Measurements from ENCODE around the gene RACK1.

The RACK1 gene

GRCh38 chr5:181259283-181259682 lies 15.6 kb upstream of the RACK1 start:
- in situ Hi-C loops (cut with HindIII; ENCODE audit: low pct_ligation_motif_present, low sequenced_read_pairs) = no loop called here
- H3K27ac ChIP-seq = no peak overlapping the region
- no peak for DNase-seq
- no peak for TF ChIP-seq CTCF (IDR thresholded peaks at IDR 0.05; ENCODE audit: low read depth, low read length, missing control alignments)
- peak overlapping the region; percentile 89 for H3K4me3 ChIP-seq (ENCODE audit: low read depth, low read length)
- H3K27me3 ChIP-seq (replicated peaks) = no peaks in the 10 kb centered on the region
- H3K36me3 ChIP-seq (replicated peaks) = peaks cover 9% of the 10 kb centered on the region

GRCh38 chr5:181258576-181258975 lies 14.9 kb upstream of the RACK1 start:
- H3K27ac ChIP-seq = no peak overlapping the region
- no peaks in the 10 kb centered on the region for H3K27me3 ChIP-seq (replicated peaks)
- no peak for DNase-seq
- in situ Hi-C loops (cut with HindIII; ENCODE audit: low pct_ligation_motif_present, low sequenced_read_pairs) = no loop called here
- H3K36me3 ChIP-seq (replicated peaks) = peaks cover 10% of the 10 kb centered on the region
- no peak for TF ChIP-seq CTCF (IDR thresholded peaks at IDR 0.05; ENCODE audit: low read depth, low read length, missing control alignments)
- peak overlapping the region; percentile 89 for H3K4me3 ChIP-seq (ENCODE audit: low read depth, low read length)

- no peak for TF ChIP-seq CTCF (IDR thresholded peaks at IDR 0.05; ENCODE audit: low read depth, low read length, missing control alignments)
- no peak for DNase-seq
- H3K4me3 ChIP-seq (ENCODE audit: low read depth, low read length) = no peak overlapping the region
- in situ Hi-C loops (cut with HindIII; ENCODE audit: low pct_ligation_motif_present, low sequenced_read_pairs) = no loop called here
- no peak overlapping the region for H3K27ac ChIP-seq
- H3K27me3 ChIP-seq (replicated peaks) = no peaks in the 10 kb centered on the region
- H3K36me3 ChIP-seq (replicated peaks) = peaks cover 22% of the 10 kb centered on the region
Measured at GRCh38 chr5:181255836-181256578, 12.3 kb upstream of the RACK1 start.

GRCh38 chr5:181255276-181255675 lies 11.6 kb upstream of the RACK1 start:
- Histone ChIP-seq H3K27me3 (replicated peaks) (no peaks in the 10 kb centered on the region), H3K27ac (no peak overlapping the region), H3K4me3 (ENCODE audit: low read depth, low read length) (no peak overlapping the region), H3K36me3 (replicated peaks) (peaks cover 22% of the 10 kb centered on the region)
- DNase-seq = no peak
- no peak for TF ChIP-seq CTCF (IDR thresholded peaks at IDR 0.05; ENCODE audit: low read depth, low read length, missing control alignments)
- in situ Hi-C loops (cut with HindIII; ENCODE audit: low pct_ligation_motif_present, low sequenced_read_pairs) = no loop called here

GRCh38 chr5:181248277-181248676 lies 4.6 kb upstream of the RACK1 start:
- peaks cover 13% of the 10 kb centered on the region for H3K36me3 ChIP-seq (replicated peaks)
- peak overlapping the region; percentile 88 for H3K4me3 ChIP-seq (ENCODE audit: low read depth, low read length)
- H3K27me3 ChIP-seq (replicated peaks) = no peaks in the 10 kb centered on the region
- peak overlapping the region; percentile 78 for H3K27ac ChIP-seq
- TF ChIP-seq CTCF (IDR thresholded peaks at IDR 0.05; ENCODE audit: low read depth, low read length, missing control alignments) = no peak
- in situ Hi-C loops (cut with HindIII; ENCODE audit: low pct_ligation_motif_present, low sequenced_read_pairs) = no loop called here
- no peak for DNase-seq
